ENCODE results near the gene FGD3.

DNA sequence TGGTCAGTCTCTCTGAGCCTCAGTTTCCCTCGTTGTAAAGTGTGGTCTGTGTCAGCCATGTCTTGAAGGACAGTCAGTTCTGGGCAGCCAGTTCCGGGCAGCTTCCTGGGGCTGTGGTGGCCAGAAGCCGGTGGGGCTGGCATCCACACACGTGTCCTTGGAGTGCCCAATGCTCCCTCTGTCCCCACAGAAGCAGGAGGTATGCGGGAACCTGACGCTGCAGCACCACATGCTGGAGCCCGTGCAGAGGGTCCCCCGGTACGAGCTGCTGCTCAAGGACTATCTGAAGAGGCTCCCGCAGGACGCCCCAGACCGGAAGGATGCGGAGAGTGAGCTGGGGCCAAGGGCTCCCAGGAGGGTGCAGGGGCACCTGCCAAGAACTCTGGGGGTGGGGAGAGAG lies 62.7 kb downstream of the FGD3 start:
- TF ChIP-seq, protein P1, sequence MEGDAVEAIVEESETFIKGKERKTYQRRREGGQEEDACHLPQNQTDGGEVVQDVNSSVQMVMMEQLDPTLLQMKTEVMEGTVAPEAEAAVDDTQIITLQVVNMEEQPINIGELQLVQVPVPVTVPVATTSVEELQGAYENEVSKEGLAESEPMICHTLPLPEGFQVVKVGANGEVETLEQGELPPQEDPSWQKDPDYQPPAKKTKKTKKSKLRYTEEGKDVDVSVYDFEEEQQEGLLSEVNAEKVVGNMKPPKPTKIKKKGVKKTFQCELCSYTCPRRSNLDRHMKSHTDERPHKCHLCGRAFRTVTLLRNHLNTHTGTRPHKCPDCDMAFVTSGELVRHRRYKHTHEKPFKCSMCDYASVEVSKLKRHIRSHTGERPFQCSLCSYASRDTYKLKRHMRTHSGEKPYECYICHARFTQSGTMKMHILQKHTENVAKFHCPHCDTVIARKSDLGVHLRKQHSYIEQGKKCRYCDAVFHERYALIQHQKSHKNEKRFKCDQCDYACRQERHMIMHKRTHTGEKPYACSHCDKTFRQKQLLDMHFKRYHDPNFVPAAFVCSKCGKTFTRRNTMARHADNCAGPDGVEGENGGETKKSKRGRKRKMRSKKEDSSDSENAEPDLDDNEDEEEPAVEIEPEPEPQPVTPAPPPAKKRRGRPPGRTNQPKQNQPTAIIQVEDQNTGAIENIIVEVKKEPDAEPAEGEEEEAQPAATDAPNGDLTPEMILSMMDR (IDR thresholded peaks at IDR 0.05; ENCODE audit: insufficient read depth, low read length, poor library complexity, severe bottlenecking): no peak
- TF ChIP-seq EZH2phosphoT487 (conservative IDR thresholded peaks at IDR 0.05; ENCODE audit: low read length): no peak

Data from SU-DHL-6 (cell line).